Activated gamma-delta T cell (primary cell): Measurements from ENCODE around the gene ZFYVE16.
"Not testable (repeated sequence)": the region's sequence is repeated elsewhere in the genome, so short reads cannot be mapped to it uniquely, and the experiment has no call there.

ENCODE experiments used
- DNase-seq: peaks from one replicate; lab custom pipeline; 2025; lab: John Stamatoyannopoulos, UW

Gene ZFYVE16

DNA sequence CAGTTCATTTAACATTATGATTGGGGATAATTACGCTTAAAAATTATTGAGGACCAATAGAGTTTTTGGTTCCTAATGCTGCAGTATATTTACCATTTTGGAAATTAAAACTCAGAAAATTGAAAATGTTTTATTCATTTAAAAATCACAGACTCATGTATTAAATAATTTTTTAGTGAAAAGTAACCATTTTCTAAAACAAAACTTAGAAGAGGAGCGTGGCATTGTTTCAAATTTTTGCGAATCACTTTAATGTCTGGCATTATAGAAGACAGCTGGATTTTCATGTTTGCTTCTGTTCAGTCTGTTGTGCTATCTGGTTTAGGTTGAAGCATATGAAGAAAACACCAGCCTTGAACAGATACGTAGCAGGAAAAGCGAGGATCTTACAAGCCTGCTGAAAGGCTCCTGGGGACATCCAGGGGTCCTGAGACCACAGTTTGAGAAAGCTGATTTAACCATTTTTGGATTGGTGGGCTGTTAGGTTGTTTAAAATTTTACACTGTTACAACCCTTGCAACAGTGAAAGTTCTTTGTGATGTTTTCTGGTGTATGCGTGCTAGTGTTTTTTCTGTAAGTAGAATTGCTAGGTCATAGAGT lies 1.6 kb downstream of the ZFYVE16 start:
- DNase-seq: no peak

DNA sequence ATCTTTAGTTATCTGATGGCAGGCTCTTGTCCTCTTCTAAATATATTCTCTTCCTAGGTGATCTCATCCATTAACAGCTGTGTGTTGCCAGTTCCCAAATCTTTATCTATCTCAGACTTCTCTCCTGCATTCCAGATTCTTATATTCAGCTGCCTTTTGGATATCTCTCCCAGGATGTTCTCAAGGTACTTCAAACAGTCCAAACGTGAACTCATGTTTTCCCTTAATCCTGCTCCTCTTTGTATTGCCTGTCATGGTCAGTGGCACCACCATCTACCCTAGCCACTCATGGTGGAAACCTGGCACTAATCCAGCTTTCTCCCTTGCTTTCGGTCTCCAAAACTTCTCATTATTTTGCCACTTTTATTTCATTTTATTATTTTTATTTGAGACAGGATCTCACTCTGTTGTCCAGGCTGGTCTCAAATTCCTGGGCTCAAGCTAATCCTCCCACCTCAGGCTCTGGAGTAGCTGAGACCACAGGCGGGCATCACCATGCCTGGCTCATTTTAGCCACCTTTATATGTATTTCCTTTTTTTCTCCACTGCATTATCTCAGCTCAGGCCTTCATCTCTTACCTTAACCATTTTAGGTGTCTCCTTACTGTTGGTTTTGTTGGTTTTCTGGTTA lies 3.8 kb downstream of the ZFYVE16 start:
- no peak for DNase-seq

DNA sequence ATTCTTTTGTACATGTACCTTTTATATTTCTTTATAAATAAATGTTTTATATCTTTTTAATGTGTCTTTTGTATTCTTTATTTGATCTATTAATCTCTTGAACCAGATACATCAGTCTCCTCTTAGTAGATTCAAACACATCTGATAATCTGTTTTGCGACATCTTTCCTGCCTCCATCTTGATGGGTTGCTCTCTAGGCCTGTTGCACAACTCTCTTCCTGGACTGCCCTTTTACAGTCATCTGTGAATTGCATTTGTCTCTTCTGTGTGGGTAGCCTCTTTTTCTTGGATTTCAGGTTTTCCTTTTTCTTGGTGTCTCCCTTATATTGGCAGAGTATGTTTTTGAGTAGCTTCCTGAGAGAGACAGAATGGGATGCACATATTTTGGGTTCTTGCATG lies 6.2 kb downstream of the ZFYVE16 start:
- DNase-seq: no peak

- DNase-seq: no peak
These were observed 10.1 kb downstream of the ZFYVE16 start for GRCh38 chr5:80417973-80418372.

DNA sequence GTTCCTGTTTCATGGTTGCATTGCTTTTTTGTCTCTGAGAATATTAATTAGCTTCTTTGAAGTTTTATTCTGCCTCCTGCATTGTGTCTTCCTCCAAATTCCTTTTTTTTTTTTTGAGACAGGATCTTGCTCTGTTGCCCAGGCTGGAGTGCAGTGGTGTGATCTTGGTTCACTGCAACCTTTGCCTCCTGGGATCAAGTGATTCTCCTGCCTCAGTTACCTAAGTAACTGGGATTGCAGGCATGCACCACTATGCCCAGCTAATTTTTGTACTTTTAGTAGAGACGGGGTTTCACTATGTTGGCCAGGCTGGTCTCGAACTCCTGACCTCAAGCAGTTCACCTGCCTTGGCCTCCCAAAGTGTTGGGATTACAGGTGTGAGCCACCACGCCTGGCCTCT lies 16.5 kb downstream of the ZFYVE16 start:
- not testable (repeated sequence) for DNase-seq

GRCh38 chr5:80435476-80435875 lies 27.6 kb downstream of the ZFYVE16 start:
- no peak for DNase-seq

- DNase-seq: no peak
These were observed 29.5 kb downstream of the ZFYVE16 start for GRCh38 chr5:80437326-80437725.

GRCh38 chr5:80438739-80439138 lies 30.9 kb downstream of the ZFYVE16 start:
- DNase-seq: no peak

GRCh38 chr5:80439213-80439612 lies 31.3 kb downstream of the ZFYVE16 start:
- DNase-seq: no peak

DNA sequence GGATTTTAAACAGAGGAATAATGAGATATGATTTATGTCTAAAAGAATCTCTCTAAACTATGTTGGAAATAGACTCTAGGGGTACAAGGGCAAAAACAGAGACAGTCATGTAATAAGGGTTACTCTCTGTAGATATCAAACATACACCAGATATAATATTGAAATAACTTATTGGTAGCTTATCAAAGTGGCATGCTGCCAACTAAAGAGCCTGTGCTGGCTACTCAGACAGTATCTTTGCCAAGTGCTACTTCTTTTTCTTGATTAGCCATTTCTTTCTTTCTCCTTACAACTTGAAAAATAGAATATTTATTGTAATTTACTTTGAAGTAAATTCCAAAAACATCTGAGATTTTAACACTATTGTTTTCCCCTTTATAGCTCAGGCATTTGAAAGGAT lies 34.9 kb downstream of the ZFYVE16 start:
- DNase-seq: no peak

- DNase-seq: no peak
These were observed 45.5 kb downstream of the ZFYVE16 start for GRCh38 chr5:80453366-80453765.

DNA sequence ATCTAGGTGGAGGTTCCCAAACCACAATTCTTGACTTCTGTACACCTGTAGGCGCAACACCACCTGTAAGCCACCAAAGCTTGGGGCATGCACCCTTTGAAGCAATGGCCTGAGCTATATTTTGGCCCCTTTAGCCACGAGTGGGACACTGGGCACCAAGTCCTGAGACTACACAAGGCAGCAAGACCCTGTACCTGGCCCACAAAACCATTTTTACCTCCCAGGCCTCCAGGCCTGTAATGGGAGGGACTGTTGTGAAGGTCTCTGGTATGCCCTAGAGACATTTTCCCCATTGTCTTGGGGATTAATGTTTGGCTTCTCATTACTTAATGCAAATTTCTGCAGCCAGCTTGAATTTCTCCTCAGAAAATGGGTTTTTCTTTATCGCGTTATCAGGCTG lies 55.4 kb downstream of the ZFYVE16 start:
- no peak for DNase-seq

DNA sequence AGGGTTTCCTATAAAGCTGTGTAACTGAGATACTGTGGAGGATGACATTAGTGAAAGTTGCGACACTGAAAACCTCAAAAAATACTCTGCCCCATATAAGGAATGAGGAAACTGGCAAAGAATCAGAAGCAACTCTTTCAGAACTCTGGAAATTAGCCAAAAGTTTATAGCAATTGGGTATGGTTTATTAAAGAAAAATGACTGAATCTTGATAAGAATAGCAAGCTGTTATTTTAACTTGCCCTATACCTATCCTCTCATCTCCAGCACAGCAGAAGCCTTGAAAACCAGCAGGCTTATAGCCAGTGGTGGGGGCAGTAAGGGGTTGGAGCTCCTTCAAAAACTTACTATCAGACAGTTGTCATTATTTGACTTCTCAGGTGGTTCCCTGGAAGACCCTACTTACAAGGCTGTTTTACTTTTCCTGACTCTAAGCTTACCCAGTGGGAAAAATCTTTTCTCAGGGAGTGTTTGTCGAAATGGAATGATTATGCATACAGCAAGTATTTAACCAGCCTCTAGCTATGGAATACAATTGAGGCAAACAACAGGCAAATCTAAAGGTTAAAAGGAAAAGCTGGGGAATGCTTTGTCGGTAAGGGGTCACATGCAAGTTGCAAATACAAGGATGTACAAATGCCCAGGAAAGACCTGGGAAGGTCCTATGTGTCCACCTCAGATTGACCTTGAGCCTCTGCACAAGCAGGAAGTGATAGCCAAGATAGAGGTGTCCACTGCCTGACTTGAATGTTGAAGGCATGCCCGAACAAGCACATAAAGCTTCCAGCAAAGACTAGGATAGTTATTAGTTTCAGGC lies 59.0 kb downstream of the ZFYVE16 start:
- DNase-seq: no peak

DNA sequence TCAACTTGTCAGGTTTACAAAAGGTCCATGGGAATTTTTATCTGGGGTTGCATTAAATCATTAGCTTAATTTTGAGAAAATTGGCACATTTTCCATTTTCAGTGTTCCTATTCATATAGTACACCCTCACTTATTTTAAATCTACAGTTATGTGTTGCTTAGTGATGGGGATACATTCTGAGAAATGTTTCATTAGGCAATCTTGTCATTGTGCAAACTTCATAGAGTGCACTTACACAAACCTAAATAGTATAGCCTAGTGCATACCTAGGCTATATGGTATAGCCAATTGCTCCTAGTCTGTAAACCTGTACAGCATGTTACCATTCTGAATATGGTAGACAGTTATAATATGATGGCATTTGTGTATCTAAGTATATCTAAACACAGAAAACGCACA lies 60.3 kb downstream of the ZFYVE16 start:
- no peak for DNase-seq

DNA sequence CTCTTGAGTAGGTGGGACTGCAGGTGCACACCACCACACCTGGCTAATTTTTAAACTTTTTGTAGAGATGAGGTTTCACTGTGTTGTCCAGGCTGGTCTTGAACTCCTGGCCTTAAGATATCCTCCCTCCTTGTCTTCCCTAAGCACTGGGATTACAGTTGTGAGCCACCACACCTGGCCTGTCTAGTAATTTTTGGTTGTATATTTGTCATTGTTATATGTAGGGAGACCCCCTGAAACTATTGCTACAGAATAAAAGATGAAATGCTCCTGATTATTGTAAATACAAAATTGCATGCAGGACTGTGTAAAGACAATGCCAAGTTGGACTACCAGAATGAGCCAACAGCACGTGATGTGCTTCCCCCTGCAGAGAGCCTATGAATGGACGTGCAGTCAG lies 62.8 kb downstream of the ZFYVE16 start:
- not testable (repeated sequence) for DNase-seq

DNA sequence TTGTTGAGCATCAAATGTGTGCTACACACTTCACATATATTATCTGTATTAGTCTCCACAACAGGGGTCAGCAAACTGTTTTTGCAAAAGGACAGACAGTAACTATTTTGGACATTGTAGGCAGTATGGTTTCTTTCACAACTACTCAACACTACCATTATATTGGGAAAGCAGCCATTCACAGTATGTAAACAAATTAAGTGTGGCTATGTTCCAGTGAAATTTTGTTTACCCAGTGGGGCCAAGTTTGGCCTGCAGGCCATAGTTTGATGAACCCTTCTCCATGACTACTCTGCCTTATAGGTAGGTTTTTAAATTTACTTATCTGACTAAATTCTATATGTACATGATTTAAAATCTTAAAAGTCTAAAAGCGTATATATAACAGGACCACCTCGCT lies 67.1 kb downstream of the ZFYVE16 start:
- DNase-seq: no peak

GRCh38 chr5:80479713-80480112 lies 71.8 kb downstream of the ZFYVE16 start:
- DNase-seq: no peak

DNA sequence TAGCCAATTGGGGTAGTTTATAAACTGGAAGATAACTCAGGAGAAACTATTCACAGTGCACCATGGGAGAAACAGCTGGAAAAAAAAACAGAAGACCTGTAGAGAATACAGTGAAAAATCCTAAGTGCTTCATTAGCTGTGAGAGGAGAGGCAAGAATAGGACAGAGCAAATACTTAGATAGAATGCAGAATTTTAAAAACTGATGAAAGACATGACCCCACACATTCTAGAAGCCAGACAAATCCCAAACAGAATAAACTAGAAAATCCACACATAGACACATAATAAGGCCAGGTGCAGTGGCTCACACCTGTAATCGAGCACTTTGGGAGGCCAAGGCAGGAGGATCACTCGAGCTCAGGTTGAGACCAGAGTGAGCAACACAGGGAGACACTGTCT lies 72.5 kb downstream of the ZFYVE16 start:
- DNase-seq: no peak

DNA sequence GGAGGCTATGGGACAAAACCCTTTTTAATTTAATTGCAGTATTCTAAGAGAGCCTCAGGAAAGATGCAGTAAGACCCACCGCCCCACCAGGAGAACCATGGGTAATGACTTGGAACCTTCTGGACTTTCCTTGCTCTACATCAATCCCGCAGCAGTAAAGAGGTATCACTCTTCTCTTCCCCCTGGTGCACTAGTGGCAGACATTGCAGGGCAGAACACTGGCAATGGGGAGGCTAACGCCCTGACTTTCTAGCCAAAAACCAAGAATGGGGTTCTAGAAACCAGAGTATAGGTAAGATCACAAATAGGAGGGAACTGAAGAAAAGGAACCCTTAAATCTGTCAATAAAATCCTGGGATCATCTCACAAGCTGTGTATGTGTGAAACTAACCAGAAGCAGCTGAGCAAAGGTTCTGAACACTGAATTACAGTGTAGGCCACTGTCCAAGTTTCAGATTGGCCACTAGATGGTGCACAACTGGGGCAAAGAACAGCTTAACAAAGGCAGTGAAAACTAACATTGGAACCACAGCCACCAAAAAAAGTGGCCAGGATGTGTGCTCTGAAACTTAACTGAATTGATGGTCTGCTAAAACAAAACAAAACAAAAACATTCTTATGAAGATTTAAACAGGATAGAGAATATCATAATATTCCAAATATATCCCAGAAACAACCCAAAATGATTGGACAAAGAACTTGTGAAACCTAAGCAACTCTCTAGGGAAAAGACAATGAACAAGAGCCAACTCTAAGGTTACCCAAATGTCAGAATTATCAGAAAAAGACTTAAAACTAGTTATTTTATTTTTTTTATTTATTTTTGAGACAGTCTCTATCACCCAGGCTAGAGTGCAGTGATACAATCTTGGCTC lies 73.4 kb downstream of the ZFYVE16 start:
- no peak for DNase-seq

- no peak for DNase-seq
These were observed 74.7 kb downstream of the ZFYVE16 start for GRCh38 chr5:80482578-80482977.

DNA sequence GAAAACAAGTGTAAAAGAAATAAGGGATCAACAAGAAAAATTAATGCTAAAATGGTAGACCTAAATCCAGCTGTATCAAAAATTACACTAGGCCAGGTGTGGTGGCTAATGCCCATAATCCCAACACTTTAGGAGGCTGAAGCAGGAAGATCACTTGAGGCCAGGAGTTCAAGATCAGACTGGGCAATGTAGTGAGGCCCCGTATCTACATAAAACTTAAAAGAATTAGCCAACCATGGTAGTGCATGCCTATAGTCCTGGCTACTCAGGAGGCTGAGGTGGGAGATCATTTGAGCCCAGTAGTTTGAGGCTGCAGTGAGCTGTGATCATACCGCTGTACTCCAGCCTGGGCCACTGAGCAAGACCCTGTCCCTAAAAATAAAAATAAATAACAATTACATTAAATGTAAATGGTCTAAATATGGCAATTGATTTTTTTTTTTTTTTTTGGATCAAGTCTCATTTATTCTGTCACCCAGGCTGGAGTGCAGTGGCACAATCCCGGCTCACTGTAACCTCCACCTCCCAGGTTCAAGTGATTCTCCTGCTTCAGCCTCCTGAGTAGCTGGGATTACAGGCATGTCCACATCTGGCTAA lies 75.9 kb downstream of the ZFYVE16 start:
- no peak for DNase-seq

- no peak for DNase-seq
These were observed 79.6 kb downstream of the ZFYVE16 start for GRCh38 chr5:80487444-80487828.
